ENCODE results near the gene EFNA5.

DNA sequence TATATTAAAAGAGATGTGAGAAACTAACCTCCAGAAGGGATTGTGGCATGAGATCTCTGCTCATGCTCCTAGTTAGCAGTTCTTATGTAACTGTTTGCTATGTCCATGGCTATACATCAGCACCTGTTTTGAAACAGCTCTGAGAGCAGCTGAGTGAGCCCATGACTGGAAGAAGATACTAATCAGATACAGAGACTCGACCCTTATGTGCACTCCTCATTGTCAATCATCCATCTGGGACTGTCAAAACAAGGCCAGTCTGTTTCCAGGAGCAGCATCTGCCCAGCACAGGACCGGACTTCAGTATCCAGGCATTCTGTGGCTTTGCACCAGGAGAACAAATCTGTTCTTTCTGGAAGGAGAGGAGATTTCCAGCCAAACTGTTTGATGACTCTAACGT is 77.7 kb downstream of the EFNA5 start:
- TF ChIP-seq, protein P1, sequence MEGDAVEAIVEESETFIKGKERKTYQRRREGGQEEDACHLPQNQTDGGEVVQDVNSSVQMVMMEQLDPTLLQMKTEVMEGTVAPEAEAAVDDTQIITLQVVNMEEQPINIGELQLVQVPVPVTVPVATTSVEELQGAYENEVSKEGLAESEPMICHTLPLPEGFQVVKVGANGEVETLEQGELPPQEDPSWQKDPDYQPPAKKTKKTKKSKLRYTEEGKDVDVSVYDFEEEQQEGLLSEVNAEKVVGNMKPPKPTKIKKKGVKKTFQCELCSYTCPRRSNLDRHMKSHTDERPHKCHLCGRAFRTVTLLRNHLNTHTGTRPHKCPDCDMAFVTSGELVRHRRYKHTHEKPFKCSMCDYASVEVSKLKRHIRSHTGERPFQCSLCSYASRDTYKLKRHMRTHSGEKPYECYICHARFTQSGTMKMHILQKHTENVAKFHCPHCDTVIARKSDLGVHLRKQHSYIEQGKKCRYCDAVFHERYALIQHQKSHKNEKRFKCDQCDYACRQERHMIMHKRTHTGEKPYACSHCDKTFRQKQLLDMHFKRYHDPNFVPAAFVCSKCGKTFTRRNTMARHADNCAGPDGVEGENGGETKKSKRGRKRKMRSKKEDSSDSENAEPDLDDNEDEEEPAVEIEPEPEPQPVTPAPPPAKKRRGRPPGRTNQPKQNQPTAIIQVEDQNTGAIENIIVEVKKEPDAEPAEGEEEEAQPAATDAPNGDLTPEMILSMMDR (IDR thresholded peaks at IDR 0.05; ENCODE audit: poor library complexity, severe bottlenecking) = no peak
- no peak for TF ChIP-seq EZH2 (IDR thresholded peaks at IDR 0.05; ENCODE audit: borderline replicate concordance, insufficient read depth, low read length, poor library complexity, severe bottlenecking)

Measured in neural cell (in vitro differentiated cells).